Osteocyte (in vitro differentiated cells): ENCODE results near the gene MOCOS. TPM values are rescaled to one million over a fixed set of nuclear protein-coding genes. Genes with fewer than 3 reads are reported as not detected.

ENCODE experiments used
- DNase-seq: peaks from one replicate; pipeline ENCODE4 v3.0.0; 2021; ENCODE audit warnings: mixed read lengths; ENCODE audit not compliant: unreplicated experiment; ENCODE audit errors: extremely low spot score
- H3K27ac Mint-ChIP-seq: one replicate; pipeline ENCODE4 v1.8.0; 2021; ENCODE audit warnings: mild to moderate bottlenecking, mixed read lengths; ENCODE audit not compliant: unreplicated experiment
- H3K27me3 Mint-ChIP-seq: one replicate; pipeline ENCODE4 v1.8.0; 2021; ENCODE audit warnings: mixed read lengths; ENCODE audit not compliant: unreplicated experiment
- H3K36me3 Mint-ChIP-seq: one replicate; pipeline ENCODE4 v1.8.0; 2021; ENCODE audit warnings: mixed read lengths; ENCODE audit not compliant: unreplicated experiment
- H3K4me1 Mint-ChIP-seq: one replicate; pipeline ENCODE4 v1.8.0; 2021; ENCODE audit warnings: mixed read lengths; ENCODE audit not compliant: unreplicated experiment
- H3K4me3 Mint-ChIP-seq: one replicate; pipeline ENCODE4 v1.8.0; 2021; ENCODE audit warnings: mild to moderate bottlenecking, moderate library complexity, mixed read lengths; ENCODE audit not compliant: unreplicated experiment
- H3K9me3 Mint-ChIP-seq: one replicate; pipeline ENCODE4 v1.8.0; 2021; ENCODE audit warnings: mixed read lengths; ENCODE audit not compliant: unreplicated experiment
- total RNA-seq: library from RNA; stranded (reverse); gene quantifications from 2 replicates; pipeline ENCODE4 v1.2.1, GENCODE V29; 2021
- TF ChIP-seq, protein P1 (sequence below): fragments of 200-600 bp; sonication (generic); IDR thresholded peaks from 2 replicates; pipeline ENCODE4 v1.5.0; 2021; ENCODE audit warnings: antibody characterized with exemption, mild to moderate bottlenecking, moderate library complexity

Gene MOCOS
- total RNA-seq, 1 donor from 2014 or later = 5.2 TPM

DNA sequence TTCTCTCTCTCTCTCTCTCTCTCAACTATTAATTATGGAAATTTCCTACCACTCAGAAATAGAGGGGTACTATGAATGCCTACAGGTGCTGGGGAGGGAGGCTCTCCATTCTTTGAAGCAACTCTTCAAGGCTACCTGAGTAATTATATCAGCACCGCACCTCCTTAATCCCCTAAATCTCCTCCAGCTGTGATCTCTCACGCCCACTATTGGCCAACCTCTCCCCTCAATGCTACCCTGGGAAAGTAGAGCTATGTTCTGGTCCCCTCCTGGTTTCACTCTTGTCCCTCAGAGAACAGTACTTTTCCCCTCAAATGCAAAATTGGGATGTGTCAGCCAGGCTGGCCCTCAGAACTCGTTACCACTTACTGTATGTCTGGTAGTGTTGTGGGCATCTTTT lies 1.6 kb downstream of the MOCOS start:
- DNase-seq = no peak
- H3K27me3 Mint-ChIP-seq = no peaks in the 10 kb centered on the region
- H3K4me3 Mint-ChIP-seq = peak overlapping the region; percentile 90
- H3K36me3 Mint-ChIP-seq = no peaks in the 10 kb centered on the region
- TF ChIP-seq, protein P1, sequence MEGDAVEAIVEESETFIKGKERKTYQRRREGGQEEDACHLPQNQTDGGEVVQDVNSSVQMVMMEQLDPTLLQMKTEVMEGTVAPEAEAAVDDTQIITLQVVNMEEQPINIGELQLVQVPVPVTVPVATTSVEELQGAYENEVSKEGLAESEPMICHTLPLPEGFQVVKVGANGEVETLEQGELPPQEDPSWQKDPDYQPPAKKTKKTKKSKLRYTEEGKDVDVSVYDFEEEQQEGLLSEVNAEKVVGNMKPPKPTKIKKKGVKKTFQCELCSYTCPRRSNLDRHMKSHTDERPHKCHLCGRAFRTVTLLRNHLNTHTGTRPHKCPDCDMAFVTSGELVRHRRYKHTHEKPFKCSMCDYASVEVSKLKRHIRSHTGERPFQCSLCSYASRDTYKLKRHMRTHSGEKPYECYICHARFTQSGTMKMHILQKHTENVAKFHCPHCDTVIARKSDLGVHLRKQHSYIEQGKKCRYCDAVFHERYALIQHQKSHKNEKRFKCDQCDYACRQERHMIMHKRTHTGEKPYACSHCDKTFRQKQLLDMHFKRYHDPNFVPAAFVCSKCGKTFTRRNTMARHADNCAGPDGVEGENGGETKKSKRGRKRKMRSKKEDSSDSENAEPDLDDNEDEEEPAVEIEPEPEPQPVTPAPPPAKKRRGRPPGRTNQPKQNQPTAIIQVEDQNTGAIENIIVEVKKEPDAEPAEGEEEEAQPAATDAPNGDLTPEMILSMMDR = no peak
- no peaks in the 10 kb centered on the region for H3K9me3 Mint-ChIP-seq
- H3K4me1 Mint-ChIP-seq = peaks cover 24% of the 10 kb centered on the region
- H3K27ac Mint-ChIP-seq = no peak overlapping the region

DNA sequence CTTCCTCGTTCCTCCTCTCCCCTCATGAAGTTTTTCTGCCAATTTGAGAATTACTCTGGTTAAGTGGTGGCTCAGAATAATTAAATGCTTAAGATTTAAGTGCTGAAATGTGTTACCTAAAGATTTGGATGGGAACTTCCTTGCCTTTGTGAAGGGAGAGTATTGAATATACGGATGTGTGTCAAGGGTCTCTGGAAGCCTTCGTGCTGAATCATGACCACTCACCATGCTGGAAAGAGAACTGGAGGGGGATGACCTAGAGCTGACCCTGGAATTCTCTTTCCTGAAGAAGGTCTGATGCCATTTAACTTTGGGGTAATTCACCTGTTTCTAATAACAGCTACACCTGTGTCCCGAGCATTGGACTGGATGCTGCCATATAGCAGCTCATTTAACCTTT lies 2.2 kb downstream of the MOCOS start:
- no peak for DNase-seq
- Mint-ChIP-seq H3K36me3 (no peaks in the 10 kb centered on the region), H3K27ac (no peak overlapping the region), H3K4me3 (no peak overlapping the region), H3K9me3 (no peaks in the 10 kb centered on the region), H3K27me3 (no peaks in the 10 kb centered on the region), H3K4me1 (peaks cover 24% of the 10 kb centered on the region)
- TF ChIP-seq, protein P1 = no peak

DNA sequence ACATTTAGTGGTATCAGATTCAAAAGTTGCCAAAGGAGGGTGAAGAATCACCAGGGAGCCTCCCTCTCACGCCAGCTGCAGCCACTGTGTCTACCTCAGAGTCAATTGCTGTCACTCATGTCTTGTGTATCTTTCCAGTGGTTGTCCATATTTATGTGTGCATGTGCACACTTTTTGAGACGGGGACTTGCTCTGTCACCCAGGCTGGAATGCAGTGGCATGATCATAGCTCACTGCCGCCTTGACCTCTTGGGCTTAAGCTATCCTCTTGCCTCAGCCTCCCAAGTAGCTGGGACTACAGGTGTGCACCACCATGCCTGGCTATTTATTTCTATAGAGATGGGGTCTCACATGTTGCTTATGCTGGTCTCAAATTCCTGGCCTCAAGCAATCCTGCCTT lies 4.0 kb downstream of the MOCOS start:
- peak; percentile 40 for DNase-seq
- Mint-ChIP-seq H3K27me3 (no peaks in the 10 kb centered on the region), H3K27ac (no peak overlapping the region), H3K9me3 (no peaks in the 10 kb centered on the region), H3K36me3 (no peaks in the 10 kb centered on the region), H3K4me1 (peaks cover 23% of the 10 kb centered on the region), H3K4me3 (no peak overlapping the region)
- TF ChIP-seq, protein P1 = no peak

DNA sequence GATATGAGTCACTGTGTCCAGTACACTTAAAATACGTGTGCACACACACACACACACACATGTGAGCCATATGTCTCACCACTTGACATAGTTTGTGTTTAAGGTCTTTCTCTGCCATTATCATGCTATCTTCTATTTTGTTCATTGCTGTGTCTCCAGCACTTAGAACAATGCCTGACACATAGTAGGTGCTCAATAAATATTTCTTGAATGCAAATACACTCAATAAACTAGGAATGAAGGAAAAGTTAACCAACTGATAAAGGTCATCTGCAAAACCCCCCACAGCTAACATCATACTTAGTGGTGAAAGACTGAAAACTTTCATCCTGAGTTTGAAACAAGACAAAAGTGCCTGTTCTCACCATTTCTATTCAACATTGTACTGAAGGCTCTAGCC lies 4.4 kb downstream of the MOCOS start:
- DNase-seq = no peak
- TF ChIP-seq, protein P1 = no peak
- Mint-ChIP-seq H3K27me3 (no peaks in the 10 kb centered on the region), H3K4me3 (no peak overlapping the region), H3K36me3 (no peaks in the 10 kb centered on the region), H3K4me1 (peaks cover 19% of the 10 kb centered on the region), H3K27ac (no peak overlapping the region), H3K9me3 (no peaks in the 10 kb centered on the region)

DNA sequence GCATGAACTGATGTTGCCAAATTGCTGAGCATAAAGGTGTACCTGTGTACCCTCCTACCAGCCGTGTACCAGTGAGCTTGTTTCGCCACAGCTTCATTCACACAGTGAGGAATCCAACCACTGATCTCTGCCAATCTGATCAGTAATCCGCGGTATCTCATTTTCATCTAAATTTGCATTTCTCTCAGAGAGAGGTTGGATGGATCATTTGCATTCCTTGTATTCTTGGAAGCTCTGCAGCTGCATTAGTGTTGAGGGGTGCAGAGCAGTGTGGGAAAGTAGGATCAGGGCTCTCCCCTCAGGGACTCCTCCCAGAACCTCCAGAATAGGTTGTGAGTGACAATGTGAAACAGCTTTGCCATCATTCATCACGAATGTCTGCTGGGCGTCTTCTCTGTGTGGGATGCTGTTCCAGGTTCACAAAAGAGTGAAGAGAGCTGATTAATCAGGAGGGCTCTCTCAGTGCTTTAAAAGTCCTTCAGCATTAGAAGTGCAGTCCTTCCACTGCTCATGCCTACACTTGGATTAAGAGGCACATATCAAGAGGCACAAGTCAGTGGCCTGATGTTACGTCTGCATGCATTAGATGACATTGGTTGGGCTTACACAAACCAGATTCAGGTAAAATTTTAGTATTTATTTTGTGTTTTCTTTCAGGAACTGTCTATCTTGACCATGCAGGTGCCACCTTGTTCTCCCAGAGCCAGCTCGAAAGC lies 7.5 kb downstream of the MOCOS start:
- Mint-ChIP-seq H3K4me1 (no peaks in the 10 kb centered on the region), H3K4me3 (no peak overlapping the region), H3K36me3 (no peaks in the 10 kb centered on the region), H3K9me3 (no peaks in the 10 kb centered on the region), H3K27me3 (no peaks in the 10 kb centered on the region), H3K27ac (no peak overlapping the region)
- no peak for DNase-seq
- TF ChIP-seq, protein P1 = no peak
